Measurements from ENCODE around the gene ABCC9. TPM values are rescaled to one million over a fixed set of nuclear protein-coding genes. Genes with fewer than 3 reads are reported as not detected.
A peak's percentile ranks its signal among the peaks of the same experiment; 100 is the strongest.

ABCC9 gene
- total and polyA plus RNA-seq, 10 donors = 0.42 to 21.8 (median 14.2) TPM

DNA sequence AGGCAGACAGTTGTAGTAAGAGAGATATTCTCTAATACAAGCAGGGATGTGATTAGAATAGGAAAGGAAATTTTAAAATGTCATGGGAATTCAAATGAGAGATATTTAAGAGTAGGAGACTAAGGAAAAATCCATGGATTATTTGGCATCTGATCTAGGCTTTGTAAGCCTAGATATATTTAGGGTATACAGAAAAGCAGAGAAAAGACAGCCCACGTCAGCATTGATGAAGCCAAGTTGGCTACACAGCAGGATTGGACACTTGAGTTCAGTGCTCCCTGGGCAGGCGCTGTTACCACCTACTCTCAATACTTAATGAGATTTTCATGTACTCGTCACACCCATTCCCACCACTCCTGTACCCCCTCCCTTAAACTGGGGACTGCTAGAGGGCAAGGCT is 165.1 kb downstream of the ABCC9 start:
- H3K9me3 ChIP-seq = no peaks in the 10 kb centered on the region
- H3K27ac ChIP-seq = peak overlapping the region in 3 of 8 donors; percentile 67 to 80 (median 78)
- peaks cover 0 to 22% (median 9%) of the 10 kb centered on the region in 6 donors for H3K4me1 ChIP-seq
- TF ChIP-seq POLR2A (IDR thresholded peaks at IDR 0.05) (no peak), POLR2AphosphoS5 (IDR thresholded peaks at IDR 0.05) (no peak)
- TF ChIP-seq, protein P1, sequence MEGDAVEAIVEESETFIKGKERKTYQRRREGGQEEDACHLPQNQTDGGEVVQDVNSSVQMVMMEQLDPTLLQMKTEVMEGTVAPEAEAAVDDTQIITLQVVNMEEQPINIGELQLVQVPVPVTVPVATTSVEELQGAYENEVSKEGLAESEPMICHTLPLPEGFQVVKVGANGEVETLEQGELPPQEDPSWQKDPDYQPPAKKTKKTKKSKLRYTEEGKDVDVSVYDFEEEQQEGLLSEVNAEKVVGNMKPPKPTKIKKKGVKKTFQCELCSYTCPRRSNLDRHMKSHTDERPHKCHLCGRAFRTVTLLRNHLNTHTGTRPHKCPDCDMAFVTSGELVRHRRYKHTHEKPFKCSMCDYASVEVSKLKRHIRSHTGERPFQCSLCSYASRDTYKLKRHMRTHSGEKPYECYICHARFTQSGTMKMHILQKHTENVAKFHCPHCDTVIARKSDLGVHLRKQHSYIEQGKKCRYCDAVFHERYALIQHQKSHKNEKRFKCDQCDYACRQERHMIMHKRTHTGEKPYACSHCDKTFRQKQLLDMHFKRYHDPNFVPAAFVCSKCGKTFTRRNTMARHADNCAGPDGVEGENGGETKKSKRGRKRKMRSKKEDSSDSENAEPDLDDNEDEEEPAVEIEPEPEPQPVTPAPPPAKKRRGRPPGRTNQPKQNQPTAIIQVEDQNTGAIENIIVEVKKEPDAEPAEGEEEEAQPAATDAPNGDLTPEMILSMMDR (IDR thresholded peaks at IDR 0.05 in 8 of 11, conservative IDR thresholded peaks at IDR 0.05 in 3 of 11) = no peak
- H3K4me3 ChIP-seq = no peak overlapping the region
- DNase-seq = no peak
- 75 to 94% (median 89%) methylated on average over 3 of the region's 3 CpGs for WGBS, 5 donors
- H3K36me3 ChIP-seq = no peaks in the 10 kb centered on the region
- peaks cover 0 to 56% (median 30%) of the 10 kb centered on the region in 7 donors for H3K27me3 ChIP-seq (replicated peaks in 1 of 7)
- intact Hi-C loops (cut with DNase I; ENCODE audit: low total_unique reads) = no loop called here

GRCh38 chr12:21775133-21775820 is 165.9 kb downstream of the ABCC9 start:
- peaks cover 0 to 56% (median 30%) of the 10 kb centered on the region in 7 donors for H3K27me3 ChIP-seq (replicated peaks in 1 of 7)
- peak overlapping the region in 7 of 8 donors; percentile 11 to 80 (median 67) for H3K27ac ChIP-seq
- H3K4me1 ChIP-seq = peaks cover 0 to 22% (median 9%) of the 10 kb centered on the region in 6 donors
- no peak for DNase-seq
- H3K9me3 ChIP-seq = no peaks in the 10 kb centered on the region
- H3K36me3 ChIP-seq = no peaks in the 10 kb centered on the region
- WGBS, 5 donors = 21 to 28% (median 27%) methylated on average over 14 of the region's 14 CpGs
- no peak for TF ChIP-seq POLR2AphosphoS5 (IDR thresholded peaks at IDR 0.05)
- no peak for TF ChIP-seq POLR2A (IDR thresholded peaks at IDR 0.05)
- TF ChIP-seq, protein P1 (IDR thresholded peaks at IDR 0.05 in 8 of 11, conservative IDR thresholded peaks at IDR 0.05 in 3 of 11) = no peak
- peak overlapping the region in 6 of 8 donors; percentile 32 to 64 (median 34) for H3K4me3 ChIP-seq
- intact Hi-C loops (cut with DNase I; ENCODE audit: low total_unique reads) = no loop called here

GRCh38 chr12:21774358-21775132 is 166.7 kb downstream of the ABCC9 start, which contains the start of gene KCNJ8:
Gene KCNJ8 (minus strand): TSS chr12:21774706. CDS start chr12:21773616, 1,090 bp downstream.
- DNase-seq = peak; percentile 74
- Histone ChIP-seq H3K4me3 (peak within 1 kb of the TSS; percentile 14 to 64 (median 34)), H3K36me3 (no peaks in the 10 kb centered on the region), H3K27ac (peak within 1 kb of the TSS in 7 of 8 donors; percentile 67 to 80 (median 71)), H3K9me3 (no peaks in the 10 kb centered on the region), H3K4me1 (peaks cover 0 to 22% (median 9%) of the 10 kb centered on the region in 6 donors), H3K27me3 (replicated peaks in 1 of 7) (peaks cover 0 to 56% (median 30%) of the 10 kb centered on the region in 7 donors)
- intact Hi-C loops (cut with DNase I; ENCODE audit: low total_unique reads) = no loop called here
- TF ChIP-seq POLR2A (IDR thresholded peaks at IDR 0.05) (no peak), POLR2AphosphoS5 (IDR thresholded peaks at IDR 0.05) (peak in 2 of 3 donors; percentile 59 to 60)
- WGBS, 5 donors = 1 to 2% (median 2%) methylated on average over 37 to 49 of the region's 49 CpGs

DNA sequence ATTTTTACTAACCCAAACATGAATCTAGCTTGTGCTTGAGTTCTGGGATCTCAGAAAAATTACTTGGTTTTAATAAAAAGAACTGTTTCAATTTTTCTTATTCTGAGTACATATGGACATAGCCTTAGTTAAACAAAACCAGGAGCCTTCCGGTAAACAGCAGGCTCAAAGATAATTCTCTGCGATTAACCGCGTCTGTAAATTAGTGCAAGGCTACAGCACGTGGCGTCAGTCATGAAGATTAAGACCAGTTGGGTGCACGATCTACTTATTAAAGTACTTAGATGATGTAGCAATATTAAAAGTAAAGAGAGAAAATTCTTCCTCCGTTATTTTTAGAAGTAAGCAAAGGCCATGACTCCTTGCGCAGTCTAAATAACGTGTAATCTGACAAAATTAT is 167.4 kb downstream of the ABCC9 start:
- H3K36me3 ChIP-seq = no peaks in the 10 kb centered on the region
- TF ChIP-seq, protein P1 (IDR thresholded peaks at IDR 0.05 in 8 of 11, conservative IDR thresholded peaks at IDR 0.05 in 3 of 11) = no peak
- TF ChIP-seq POLR2A (IDR thresholded peaks at IDR 0.05) (no peak), POLR2AphosphoS5 (IDR thresholded peaks at IDR 0.05) (no peak)
- no peak for DNase-seq
- WGBS, 5 donors = 9 to 12% (median 11%) methylated on average over 10 of the region's 10 CpGs
- H3K4me3 ChIP-seq = peak overlapping the region; percentile 0 to 64 (median 32)
- H3K9me3 ChIP-seq = no peaks in the 10 kb centered on the region
- intact Hi-C loops (cut with DNase I; ENCODE audit: low total_unique reads) = no loop called here
- H3K27me3 ChIP-seq (replicated peaks in 1 of 7) = peaks cover 0 to 56% (median 30%) of the 10 kb centered on the region in 7 donors
- H3K4me1 ChIP-seq = peaks cover 0 to 22% (median 9%) of the 10 kb centered on the region in 6 donors
- peak overlapping the region in 7 of 8 donors; percentile 67 to 80 (median 71) for H3K27ac ChIP-seq

Measured in spleen (tissue), 11 donors.